H9 (cell line): ENCODE data around the gene PCBD2. TPM values are rescaled to one million over a fixed set of nuclear protein-coding genes. Genes with fewer than 3 reads are reported as not detected.
"Not testable (repeated sequence)": the region's sequence is repeated elsewhere in the genome, so short reads cannot be mapped to it uniquely, and the experiment has no call there.

Source experiments
- DNase-seq: peaks from one replicate; pipeline ENCODE4 v3.0.0-alpha.2; 2017
- H2AFZ ChIP-seq: one replicate; pipeline ENCODE4 v1.6.1; 2013; ENCODE audit warnings: mild to moderate bottlenecking, low read length, control low read depth, moderate library complexity
- H2AK5ac ChIP-seq: 2 replicates; pipeline ENCODE4 v1.6.1; 2013; ENCODE audit warnings: low read length, control low read depth, mixed read lengths; ENCODE audit not compliant: insufficient read length
- H2BK120ac ChIP-seq: one replicate; pipeline ENCODE4 v1.6.1; 2013; ENCODE audit warnings: low read depth, mild to moderate bottlenecking, low read length, control low read depth, inconsistent platforms; ENCODE audit not compliant: poor library complexity, severe bottlenecking
- H2BK12ac ChIP-seq: 2 replicates; pipeline ENCODE4 v1.6.1; 2013; ENCODE audit warnings: low read length, control low read depth, mixed read lengths, low read depth; ENCODE audit not compliant: insufficient read length
- H2BK15ac ChIP-seq: 2 replicates; pipeline ENCODE4 v1.6.1; 2013; ENCODE audit warnings: low read depth, low read length, control low read depth
- H2BK20ac ChIP-seq: one replicate; pipeline ENCODE4 v1.6.1; 2013; ENCODE audit warnings: low read depth, mild to moderate bottlenecking, low read length, control low read depth, inconsistent platforms; ENCODE audit not compliant: poor library complexity, severe bottlenecking
- H2BK5ac ChIP-seq: 2 replicates; pipeline ENCODE4 v1.6.1; 2013; ENCODE audit warnings: low read length, control low read depth, mixed read lengths; ENCODE audit not compliant: insufficient read length
- H3K14ac ChIP-seq: 2 replicates; pipeline ENCODE4 v1.6.1; 2013; ENCODE audit warnings: low read length, control low read depth; ENCODE audit not compliant: insufficient read depth
- H3K18ac ChIP-seq: 2 replicates; pipeline ENCODE4 v1.6.1; 2013; ENCODE audit warnings: low read depth, mild to moderate bottlenecking, mixed read lengths, low read length, control low read depth; ENCODE audit not compliant: insufficient read length
- H3K23ac ChIP-seq: 2 replicates; pipeline ENCODE4 v1.6.1; 2013; ENCODE audit warnings: low read length, control low read depth, mixed read lengths, low read depth; ENCODE audit not compliant: insufficient read length
- H3K23me2 ChIP-seq: 2 replicates; pipeline ENCODE4 v1.6.1; 2013; ENCODE audit warnings: low read depth, mild to moderate bottlenecking, mixed read lengths, low read length, control low read depth; ENCODE audit not compliant: insufficient read length, poor library complexity, severe bottlenecking
- H3K27ac ChIP-seq: 2 replicates; pipeline ENCODE4 v1.5.1; 2013; ENCODE audit warnings: low read length, control low read depth, mixed read lengths, low read depth; ENCODE audit not compliant: insufficient read length
- H3K27me3 ChIP-seq: 2 replicates; pipeline ENCODE4 v1.6.1; 2013; ENCODE audit warnings: low read length, control low read depth, inconsistent platforms; ENCODE audit not compliant: insufficient read depth
- H3K4ac ChIP-seq: 2 replicates; pipeline ENCODE4 v1.6.1; 2013; ENCODE audit warnings: low read depth, mild to moderate bottlenecking, control low read depth, inconsistent platforms, low read length, moderate library complexity
- H3K4me1 ChIP-seq: 2 replicates; pipeline ENCODE4 v1.6.1; 2013; ENCODE audit warnings: low read length, control low read depth, inconsistent platforms; ENCODE audit not compliant: insufficient read depth
- H3K4me2 ChIP-seq: 2 replicates; pipeline ENCODE4 v1.6.1; 2013; ENCODE audit warnings: low read length, control low read depth, mixed read lengths; ENCODE audit not compliant: insufficient read length, insufficient read depth
- H3K56ac ChIP-seq: 2 replicates; pipeline ENCODE4 v1.6.1; 2013; ENCODE audit warnings: low read depth, mild to moderate bottlenecking, mixed read lengths, low read length, control low read depth; ENCODE audit not compliant: insufficient read length
- H3K79me1 ChIP-seq: 2 replicates; pipeline ENCODE4 v1.6.1; 2013; ENCODE audit warnings: low read depth, mild to moderate bottlenecking, moderate library complexity, low read length, control low read depth, inconsistent platforms; ENCODE audit not compliant: insufficient read depth, poor library complexity, severe bottlenecking
- H3K79me2 ChIP-seq: 2 replicates; pipeline ENCODE4 v1.6.1; 2013; ENCODE audit warnings: low read length, control low read depth, inconsistent platforms; ENCODE audit not compliant: insufficient read depth
- H3K9ac ChIP-seq: 2 replicates; pipeline ENCODE4 v1.6.1; 2013; ENCODE audit warnings: low read length, control low read depth, mixed read lengths; ENCODE audit not compliant: insufficient read length; ENCODE audit errors: extremely low read depth
- H3K9me3 ChIP-seq: one replicate; pipeline ENCODE4 v1.6.1; 2013; ENCODE audit warnings: low read depth, low read length, inconsistent platforms; ENCODE audit not compliant: control insufficient read depth
- H3T11ph ChIP-seq: one replicate; pipeline ENCODE4 v1.6.1; 2013; ENCODE audit warnings: mild to moderate bottlenecking, low read length, control low read depth, inconsistent platforms
- H4K20me1 ChIP-seq: one replicate; pipeline ENCODE4 v1.6.1; 2013; ENCODE audit not compliant: control insufficient read depth, insufficient read length, insufficient read depth
- H4K5ac ChIP-seq: 2 replicates; pipeline ENCODE4 v1.6.1; 2013; ENCODE audit warnings: low read depth, mild to moderate bottlenecking, mixed read lengths, low read length, control low read depth; ENCODE audit not compliant: insufficient read length
- H4K8ac ChIP-seq: replicated peaks from 2 replicates; pipeline ENCODE4 v1.6.1; 2013; ENCODE audit warnings: low read length, control low read depth, mixed read lengths, low read depth; ENCODE audit not compliant: insufficient read length
- H4K91ac ChIP-seq: 2 replicates; pipeline ENCODE4 v1.6.1; 2013; ENCODE audit warnings: low read depth, mild to moderate bottlenecking, moderate library complexity, mixed read lengths, low read length, control low read depth; ENCODE audit not compliant: insufficient read length
- H3K27ac Mint-ChIP-seq, 3 experiments: 2 replicates in 2 of 3; 3 replicates in 1 of 3; pipeline ENCODE4 v1.8.0; 2020 to 2021; ENCODE audit warnings: mixed read lengths in 3 of 3, mild to moderate bottlenecking in 1 of 3, moderate library complexity in 1 of 3
- H3K27me3 Mint-ChIP-seq: 2 replicates; pipeline ENCODE4 v1.8.0; 2021; ENCODE audit warnings: low read depth, mild to moderate bottlenecking, moderate library complexity, mixed read lengths
- H3K36me3 Mint-ChIP-seq, 3 experiments: 2 replicates in 2 of 3; 3 replicates in 1 of 3; pipeline ENCODE4 v1.8.0; 2020 to 2021; ENCODE audit warnings: low read depth in 3 of 3, mixed read lengths in 3 of 3; ENCODE audit not compliant: insufficient read depth in 1 of 3
- H3K4me1 Mint-ChIP-seq, 2 experiments: 2 replicates each; pipeline ENCODE4 v1.8.0; 2020; ENCODE audit warnings: mixed read lengths in 2 of 2
- H3K4me3 Mint-ChIP-seq, 2 experiments: 2 replicates in 1 of 2; 3 replicates in 1 of 2; pipeline ENCODE4 v1.8.0; 2020 to 2021; ENCODE audit warnings: mild to moderate bottlenecking in 2 of 2, mixed read lengths in 2 of 2, moderate library complexity in 1 of 2
- H3K9me3 Mint-ChIP-seq, 2 experiments: 2 replicates in 1 of 2; 3 replicates in 1 of 2; pipeline ENCODE4 v1.8.0; 2020; ENCODE audit warnings: mild to moderate bottlenecking in 2 of 2, mixed read lengths in 2 of 2, moderate library complexity in 1 of 2
- WGBS: extraction: QIAGEN DNeasy Blood & Tissue Kit; methylation state at CpG from one replicate; pipeline ENCODE4 v1.1.7; 2013; ENCODE audit warnings: missing lambda C conversion rate, low lambda C conversion rate, mixed read lengths; ENCODE audit not compliant: insufficient read length; ENCODE audit errors: extremely low coverage; 5-methylcytosine and 5-hydroxymethylcytosine counted together
- total RNA-seq: library from RNA; stranded (reverse); gene quantifications from 2 replicates; pipeline ENCODE4 v1.2.1, GENCODE V29; 2021
- TF ChIP-seq, protein P1 (sequence below): fragments of 200-600 bp; sonication (generic); conservative IDR thresholded peaks from 3 replicates; pipeline ENCODE4 v1.8.0; 2021; ENCODE audit warnings: antibody characterized with exemption, mild to moderate bottlenecking

Gene PCBD2
- total RNA-seq, 1 experiment from 2014 or later, result 11.9 TPM

DNA sequence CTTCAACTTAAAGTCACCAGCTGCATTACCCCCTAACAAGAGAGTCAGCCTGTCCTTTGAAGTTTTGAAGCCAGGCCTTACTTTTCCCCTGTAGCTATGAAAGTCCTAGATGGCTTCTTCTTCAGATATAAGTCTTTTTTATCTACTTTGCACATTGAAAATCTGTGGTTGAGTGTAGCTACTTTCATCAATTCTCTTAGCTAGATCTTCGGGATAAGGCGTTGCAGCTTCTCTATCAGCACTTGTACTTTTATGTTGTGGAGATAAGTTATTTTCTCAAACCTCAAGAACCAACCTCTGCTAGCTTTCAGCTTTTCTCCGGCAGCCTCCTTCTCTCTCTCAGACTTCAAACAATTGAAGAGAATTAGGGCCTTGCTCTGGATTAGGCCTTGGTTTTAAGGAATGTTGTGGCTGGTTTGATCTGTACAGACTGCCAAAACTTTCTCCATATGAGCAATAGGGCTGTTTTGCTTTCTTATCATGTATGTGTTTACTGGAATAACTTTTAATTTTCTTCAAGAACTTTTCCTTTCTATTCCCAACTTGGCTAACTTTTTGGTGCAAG, 84.4 kb downstream of the PCBD2 start:
- no peak overlapping the region for H2BK120ac ChIP-seq
- H3K9ac ChIP-seq, result no peak overlapping the region
- H2BK15ac ChIP-seq, result no peak overlapping the region
- H4K91ac ChIP-seq, result no peak overlapping the region
- Mint-ChIP-seq H3K27ac (no peak overlapping the region), H3K36me3 (peaks cover 0 to 8% (median 0%) of the 10 kb centered on the region in 3 experiments; a peak in 1 of 7 replicates), H3K27me3 (peaks cover 21% of the 10 kb centered on the region), H3K9me3 (peaks cover 6 to 9% of the 10 kb centered on the region in 2 experiments; a peak in 4 of 5 replicates), H3K4me3 (no peak overlapping the region), H3K4me1 (peaks cover 15% of the 10 kb centered on the region in 2 experiments)
- H3K79me1 ChIP-seq, result no peaks in the 10 kb centered on the region
- no peak overlapping the region for H2BK5ac ChIP-seq
- WGBS, result no CpG with 5 or more reads among the region's 3 CpGs
- H3K23me2 ChIP-seq, result no peaks in the 10 kb centered on the region
- no peaks in the 10 kb centered on the region for H4K20me1 ChIP-seq
- H3T11ph ChIP-seq, result no peak overlapping the region
- H3K23ac ChIP-seq, result no peak overlapping the region
- H3K56ac ChIP-seq, result no peak overlapping the region
- H3K79me2 ChIP-seq, result no peaks in the 10 kb centered on the region
- no peak overlapping the region for H4K8ac ChIP-seq
- H2BK12ac ChIP-seq, result no peak overlapping the region
- no peak overlapping the region for H3K18ac ChIP-seq
- H3K4ac ChIP-seq, result no peak overlapping the region
- H4K5ac ChIP-seq, result no peak overlapping the region
- H3K4me1 ChIP-seq, result peaks cover 6% of the 10 kb centered on the region
- H2AFZ ChIP-seq, result no peak overlapping the region
- no peak overlapping the region for H3K14ac ChIP-seq
- no peak overlapping the region for H3K27ac ChIP-seq
- TF ChIP-seq, protein P1, sequence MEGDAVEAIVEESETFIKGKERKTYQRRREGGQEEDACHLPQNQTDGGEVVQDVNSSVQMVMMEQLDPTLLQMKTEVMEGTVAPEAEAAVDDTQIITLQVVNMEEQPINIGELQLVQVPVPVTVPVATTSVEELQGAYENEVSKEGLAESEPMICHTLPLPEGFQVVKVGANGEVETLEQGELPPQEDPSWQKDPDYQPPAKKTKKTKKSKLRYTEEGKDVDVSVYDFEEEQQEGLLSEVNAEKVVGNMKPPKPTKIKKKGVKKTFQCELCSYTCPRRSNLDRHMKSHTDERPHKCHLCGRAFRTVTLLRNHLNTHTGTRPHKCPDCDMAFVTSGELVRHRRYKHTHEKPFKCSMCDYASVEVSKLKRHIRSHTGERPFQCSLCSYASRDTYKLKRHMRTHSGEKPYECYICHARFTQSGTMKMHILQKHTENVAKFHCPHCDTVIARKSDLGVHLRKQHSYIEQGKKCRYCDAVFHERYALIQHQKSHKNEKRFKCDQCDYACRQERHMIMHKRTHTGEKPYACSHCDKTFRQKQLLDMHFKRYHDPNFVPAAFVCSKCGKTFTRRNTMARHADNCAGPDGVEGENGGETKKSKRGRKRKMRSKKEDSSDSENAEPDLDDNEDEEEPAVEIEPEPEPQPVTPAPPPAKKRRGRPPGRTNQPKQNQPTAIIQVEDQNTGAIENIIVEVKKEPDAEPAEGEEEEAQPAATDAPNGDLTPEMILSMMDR, result no peak
- H3K27me3 ChIP-seq, result no peaks in the 10 kb centered on the region
- no peak overlapping the region for H2AK5ac ChIP-seq
- no peak overlapping the region for H3K4me2 ChIP-seq
- no peak overlapping the region for H2BK20ac ChIP-seq
- no peaks in the 10 kb centered on the region for H3K9me3 ChIP-seq
- DNase-seq, result no peak

DNA sequence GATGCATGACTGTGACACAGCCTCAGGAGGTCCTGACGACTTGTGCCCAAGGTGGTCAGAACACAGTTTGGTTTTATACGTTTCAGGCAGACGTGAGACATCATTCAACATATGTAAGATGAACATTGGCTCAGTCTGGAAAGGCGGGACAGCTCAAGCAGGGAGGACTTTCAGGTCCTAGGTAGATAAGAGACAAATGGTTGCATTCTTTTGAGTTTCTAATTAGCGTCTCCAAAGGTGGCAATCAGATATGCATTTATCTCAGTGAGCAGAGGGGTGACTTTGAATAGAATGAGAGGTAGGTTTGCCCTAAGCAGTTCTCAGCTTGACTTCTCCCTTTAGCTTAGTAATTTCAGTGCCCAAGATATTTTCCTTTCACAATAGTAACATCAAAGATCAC, 85.3 kb downstream of the PCBD2 start:
- H2BK5ac ChIP-seq, H2BK12ac ChIP-seq, H3K18ac ChIP-seq, H3K79me2 ChIP-seq, H3K4ac ChIP-seq, H3K9me3 Mint-ChIP-seq, H3K36me3 Mint-ChIP-seq, H2AK5ac ChIP-seq, H4K20me1 ChIP-seq, DNase-seq, H2BK120ac ChIP-seq, H3K14ac ChIP-seq, H3K27me3 ChIP-seq, H3K9me3 ChIP-seq, H2BK20ac ChIP-seq, H3K23me2 ChIP-seq, H3T11ph ChIP-seq, H3K9ac ChIP-seq, H3K27ac Mint-ChIP-seq, H2AFZ ChIP-seq, H3K4me1 ChIP-seq, H4K8ac ChIP-seq, H3K27ac ChIP-seq, H3K23ac ChIP-seq, H2BK15ac ChIP-seq, H3K79me1 ChIP-seq, H3K56ac ChIP-seq, H4K5ac ChIP-seq, H3K4me2 ChIP-seq, H4K91ac ChIP-seq: not testable (repeated sequence)
- Mint-ChIP-seq H3K27me3 (peaks cover 21% of the 10 kb centered on the region), H3K4me1 (peaks cover 16 to 17% of the 10 kb centered on the region in 2 experiments), H3K4me3 (0 out of 5 replicates have a peak overlapping the region, but pooled peaks of 1 of the 2 experiments have one; percentile 4)
- WGBS, result no CpG with 5 or more reads among the region's 5 CpGs
